OCI-LY1 (cell line): Measurements from ENCODE around the gene ORC1.

Experiments used
- H2AFZ ChIP-seq: fragments of 200-600 bp; sonication (generic), shearing (Covaris generic); 2 replicates; pipeline ENCODE4 v1.6.0; 2014; ENCODE audit warnings: antibody characterized with exemption, mild to moderate bottlenecking, low read length
- H3F3A ChIP-seq: fragments of 200-600 bp; sonication (generic), shearing (Covaris generic); 2 replicates; pipeline ENCODE4 v1.6.0; 2014; ENCODE audit warnings: mild to moderate bottlenecking, antibody characterized with exemption, low read length, moderate library complexity; ENCODE audit not compliant: insufficient read depth
- H3K27ac ChIP-seq: fragments of 200-600 bp; sonication (generic); 2 replicates; pipeline ENCODE4 v1.5.1; 2014; ENCODE audit warnings: low read length, mixed run types, mild to moderate bottlenecking, low read depth; ENCODE audit not compliant: poor library complexity, severe bottlenecking
- H3K27me3 ChIP-seq: fragments of 200-600 bp; sonication (generic); 2 replicates; pipeline ENCODE4 v1.6.0; 2014; ENCODE audit warnings: antibody characterized with exemption, mild to moderate bottlenecking, low read length, moderate library complexity; ENCODE audit not compliant: insufficient read depth
- H3K36me3 ChIP-seq: fragments of 200-600 bp; sonication (generic); 2 replicates; pipeline ENCODE4 v1.6.1; 2014; ENCODE audit warnings: mild to moderate bottlenecking, antibody characterized with exemption, low read length, moderate library complexity, mixed read lengths; ENCODE audit not compliant: insufficient read depth
- H3K4me1 ChIP-seq: fragments of 200-600 bp; sonication (generic); 2 replicates; pipeline ENCODE4 v1.5.1; 2014; ENCODE audit warnings: mild to moderate bottlenecking, low read length, moderate library complexity; ENCODE audit not compliant: insufficient read depth, severe bottlenecking
- H3K4me2 ChIP-seq: fragments of 200-600 bp; sonication (generic), shearing (Covaris generic); 2 replicates; pipeline ENCODE4 v1.6.1; 2014; ENCODE audit warnings: low read length
- H3K4me3 ChIP-seq: fragments of 200-600 bp; sonication (generic); 2 replicates; pipeline ENCODE4 v1.5.1; 2014; ENCODE audit warnings: low read length, low read depth, mild to moderate bottlenecking, mixed read lengths; ENCODE audit not compliant: poor library complexity, severe bottlenecking
- H3K79me2 ChIP-seq: fragments of 200-600 bp; shearing (Covaris generic); 2 replicates; pipeline ENCODE4 v1.6.1; 2016; ENCODE audit warnings: mixed run types, low read length, mixed read lengths; ENCODE audit not compliant: insufficient read depth
- H3K9ac ChIP-seq: fragments of 200-600 bp; sonication (generic), shearing (Covaris generic); 2 replicates; pipeline ENCODE4 v1.6.1; 2014; ENCODE audit warnings: mild to moderate bottlenecking, low read length, mixed read lengths
- H3K9me2 ChIP-seq: fragments of 200-600 bp; sonication (generic), shearing (Covaris generic); 2 replicates; pipeline ENCODE4 v1.6.1; 2014; ENCODE audit warnings: low read depth, mild to moderate bottlenecking, low read length, mixed read lengths
- H3K9me3 ChIP-seq: fragments of 200-600 bp; shearing (Covaris generic); 2 replicates; pipeline ENCODE4 v1.6.1; 2014; ENCODE audit warnings: low read length, mixed read lengths
- H4K20me1 ChIP-seq: fragments of 200-600 bp; sonication (generic), shearing (Covaris generic); 2 replicates; pipeline ENCODE4 v1.6.0; 2016; ENCODE audit warnings: mild to moderate bottlenecking, low read length; ENCODE audit not compliant: insufficient read depth
- EZH2 ChIP-seq: fragments of 200-600 bp; sonication (generic), shearing (Covaris generic); IDR thresholded peaks from 2 replicates; pipeline ENCODE4 v1.8.0; 2017; ENCODE audit warnings: borderline replicate concordance, mixed run types, mild to moderate bottlenecking, antibody characterized with exemption, low read length, moderate library complexity, mixed read lengths
- TF ChIP-seq, protein P1 (sequence below): fragments of 200-600 bp; sonication (generic), shearing (Covaris generic); IDR thresholded peaks from 2 replicates; pipeline ENCODE4 v1.5.1; 2017; ENCODE audit warnings: mild to moderate bottlenecking, antibody characterized with exemption, low read length, moderate library complexity, mixed read lengths

ORC1 gene

DNA sequence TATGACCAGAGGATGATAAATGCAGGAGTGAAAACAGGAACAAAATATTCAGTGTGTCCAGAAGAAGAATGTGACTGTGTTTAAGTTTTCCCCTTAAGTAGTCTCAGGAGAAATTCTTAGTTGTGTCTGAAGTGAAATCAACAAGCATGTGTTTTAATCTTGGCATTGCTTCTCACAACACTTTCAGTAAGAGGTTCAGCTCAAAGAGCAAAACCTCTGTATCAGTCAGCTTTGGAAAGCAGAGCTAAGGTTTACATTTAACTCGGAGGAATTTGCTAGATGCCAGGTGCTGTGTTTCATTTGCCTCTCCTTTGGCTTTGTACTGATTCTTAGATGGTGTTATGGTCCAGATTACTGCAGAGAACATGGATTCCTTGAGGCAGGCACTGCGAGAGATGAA, 66.8 kb downstream of the ORC1 start:
- H3F3A ChIP-seq: no peaks in the 10 kb centered on the region
- H3K4me2 ChIP-seq: no peak overlapping the region
- no peaks in the 10 kb centered on the region for H3K9me2 ChIP-seq
- no peaks in the 10 kb centered on the region for H3K9me3 ChIP-seq
- no peak overlapping the region for H3K27ac ChIP-seq
- H3K36me3 ChIP-seq: no peaks in the 10 kb centered on the region
- no peaks in the 10 kb centered on the region for H3K27me3 ChIP-seq
- H3K9ac ChIP-seq: no peak overlapping the region
- no peaks in the 10 kb centered on the region for H4K20me1 ChIP-seq
- H3K4me1 ChIP-seq: no peaks in the 10 kb centered on the region
- no peaks in the 10 kb centered on the region for H3K79me2 ChIP-seq
- TF ChIP-seq EZH2: no peak
- TF ChIP-seq, protein P1, sequence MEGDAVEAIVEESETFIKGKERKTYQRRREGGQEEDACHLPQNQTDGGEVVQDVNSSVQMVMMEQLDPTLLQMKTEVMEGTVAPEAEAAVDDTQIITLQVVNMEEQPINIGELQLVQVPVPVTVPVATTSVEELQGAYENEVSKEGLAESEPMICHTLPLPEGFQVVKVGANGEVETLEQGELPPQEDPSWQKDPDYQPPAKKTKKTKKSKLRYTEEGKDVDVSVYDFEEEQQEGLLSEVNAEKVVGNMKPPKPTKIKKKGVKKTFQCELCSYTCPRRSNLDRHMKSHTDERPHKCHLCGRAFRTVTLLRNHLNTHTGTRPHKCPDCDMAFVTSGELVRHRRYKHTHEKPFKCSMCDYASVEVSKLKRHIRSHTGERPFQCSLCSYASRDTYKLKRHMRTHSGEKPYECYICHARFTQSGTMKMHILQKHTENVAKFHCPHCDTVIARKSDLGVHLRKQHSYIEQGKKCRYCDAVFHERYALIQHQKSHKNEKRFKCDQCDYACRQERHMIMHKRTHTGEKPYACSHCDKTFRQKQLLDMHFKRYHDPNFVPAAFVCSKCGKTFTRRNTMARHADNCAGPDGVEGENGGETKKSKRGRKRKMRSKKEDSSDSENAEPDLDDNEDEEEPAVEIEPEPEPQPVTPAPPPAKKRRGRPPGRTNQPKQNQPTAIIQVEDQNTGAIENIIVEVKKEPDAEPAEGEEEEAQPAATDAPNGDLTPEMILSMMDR: no peak
- H3K4me3 ChIP-seq: no peak overlapping the region
- no peak overlapping the region for H2AFZ ChIP-seq

DNA sequence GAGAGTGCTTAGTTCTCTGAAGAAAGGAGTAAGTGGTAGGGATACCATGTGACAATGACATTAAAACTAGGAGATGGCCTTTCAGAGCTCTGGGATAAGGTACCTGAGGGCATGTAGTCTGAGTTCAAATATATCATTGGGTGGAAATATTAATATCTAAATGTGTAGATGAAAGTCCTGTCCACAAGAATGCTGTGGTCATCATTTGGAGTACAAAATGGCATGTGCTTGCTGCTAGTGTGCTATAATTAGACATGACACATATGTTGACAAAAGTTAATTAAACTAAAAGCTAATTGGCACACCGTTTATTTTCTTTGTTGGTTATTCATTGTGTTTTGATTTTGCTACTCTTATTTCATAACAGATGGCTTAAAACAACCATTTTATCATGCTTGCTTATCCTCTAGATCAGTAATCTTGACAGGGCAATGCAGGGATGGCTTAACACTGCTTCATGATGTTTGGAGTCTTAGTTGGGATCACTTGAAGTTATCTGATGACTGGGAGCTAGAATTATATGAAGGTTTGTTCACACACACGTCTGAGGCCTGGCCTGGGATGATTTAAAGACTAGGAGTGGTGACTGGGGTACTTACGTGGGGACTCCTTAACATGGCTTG, 69.2 kb downstream of the ORC1 start:
- Histone ChIP-seq H3K9me3 (no peaks in the 10 kb centered on the region), H3K36me3 (no peaks in the 10 kb centered on the region)

DNA sequence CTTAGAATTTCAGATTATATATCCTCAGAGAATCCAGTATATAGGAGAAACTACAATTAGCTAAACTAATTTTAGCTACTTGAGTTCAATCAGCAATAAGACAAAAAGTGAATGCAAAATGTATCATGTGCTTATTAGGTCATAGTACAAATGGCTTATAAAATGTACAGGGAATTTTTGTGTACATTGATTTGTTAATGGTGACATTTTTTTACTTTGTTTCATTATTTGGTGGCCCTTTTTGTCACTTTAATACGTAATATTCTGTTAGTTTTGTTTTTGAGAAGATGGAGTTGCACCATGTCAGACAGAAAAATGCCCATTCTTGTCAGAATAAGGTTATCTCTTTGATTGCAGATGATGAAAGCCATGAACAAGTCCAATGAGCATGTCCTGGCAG, 71.8 kb downstream of the ORC1 start:
- H3K4me1 ChIP-seq: no peaks in the 10 kb centered on the region
- H3K9me2 ChIP-seq: no peaks in the 10 kb centered on the region
- no peaks in the 10 kb centered on the region for H3K27me3 ChIP-seq
- no peaks in the 10 kb centered on the region for H3F3A ChIP-seq
- no peak overlapping the region for H3K4me2 ChIP-seq
- H3K79me2 ChIP-seq: no peaks in the 10 kb centered on the region
- H3K4me3 ChIP-seq: no peak overlapping the region
- no peaks in the 10 kb centered on the region for H3K9me3 ChIP-seq
- no peak overlapping the region for H2AFZ ChIP-seq
- TF ChIP-seq, protein P1: no peak
- no peak for TF ChIP-seq EZH2
- H4K20me1 ChIP-seq: no peaks in the 10 kb centered on the region
- H3K9ac ChIP-seq: no peak overlapping the region
- no peaks in the 10 kb centered on the region for H3K36me3 ChIP-seq
- no peak overlapping the region for H3K27ac ChIP-seq

More for the DNA sequence above, 69.2 kb downstream of the ORC1 start:
- H3K27ac ChIP-seq: no peak overlapping the region
- H3K4me3 ChIP-seq: no peak overlapping the region
- no peaks in the 10 kb centered on the region for H3K79me2 ChIP-seq
- TF ChIP-seq, protein P1: no peak
- H3K9ac ChIP-seq: no peak overlapping the region
- H4K20me1 ChIP-seq: no peaks in the 10 kb centered on the region
- H3K9me2 ChIP-seq: no peaks in the 10 kb centered on the region
- no peaks in the 10 kb centered on the region for H3F3A ChIP-seq
- no peak overlapping the region for H3K4me2 ChIP-seq
- H3K27me3 ChIP-seq: no peaks in the 10 kb centered on the region
- H2AFZ ChIP-seq: no peak overlapping the region
- no peaks in the 10 kb centered on the region for H3K4me1 ChIP-seq
